ENCODE measurements around the gene SDCBP2. TPM values are rescaled to one million over a fixed set of nuclear protein-coding genes. Genes with fewer than 3 reads are reported as not detected.

Gene SDCBP2
- total RNA-seq, 1 experiment from 2014 or later, result 3.3 TPM

GRCh38 chr20:1345756-1346093, 16.8 kb upstream of the SDCBP2 start:
- no peak for ATAC-seq
- ChIA-PET POLR2A (no interaction called here), CTCF (interaction anchor here (1.1 kb wide), 1 partner anchor 158 kb away, joined by 5 read pairs; no protein-coding TSS in a partner anchor)

More at GRCh38 chr20:1345756-1346093, 16.8 kb upstream of the SDCBP2 start:
- peaks cover 27% of the 10 kb centered on the region for H3K9me3 Mint-ChIP-seq
- no peaks in the 10 kb centered on the region for H3K4me1 Mint-ChIP-seq
- H3K27me3 Mint-ChIP-seq (ENCODE audit: low read depth), result peaks cover 15% of the 10 kb centered on the region
- no peak overlapping the region for H3K27ac Mint-ChIP-seq
- peaks cover 16% of the 10 kb centered on the region for H3K36me3 Mint-ChIP-seq
- no peak for TF ChIP-seq TEAD1 (CRISPR knock-in tag; IDR thresholded peaks at IDR 0.05)
- no peak for TF ChIP-seq PREB (CRISPR knock-in tag; IDR thresholded peaks at IDR 0.05; ENCODE audit: borderline replicate concordance)
- no peak for TF ChIP-seq PRRX2 (CRISPR knock-in tag; IDR thresholded peaks at IDR 0.05)
- TF ChIP-seq ZNF219 (CRISPR knock-in tag; IDR thresholded peaks at IDR 0.05; ENCODE audit: borderline replicate concordance), result no peak
- no peak for TF ChIP-seq ESRRA (CRISPR knock-in tag; IDR thresholded peaks at IDR 0.05; ENCODE audit: borderline replicate concordance)
- no peak for TF ChIP-seq NR3C1 (CRISPR knock-in tag; conservative IDR thresholded peaks at IDR 0.05; ENCODE audit: low read depth)
- no peak for TF ChIP-seq ATF3 (CRISPR knock-in tag; conservative IDR thresholded peaks at IDR 0.05)
- no peak for TF ChIP-seq CREB1 (CRISPR knock-in tag; IDR thresholded peaks at IDR 0.05)
- no peak for TF ChIP-seq TCF7 (CRISPR knock-in tag; IDR thresholded peaks at IDR 0.05; ENCODE audit: low read depth)
- TF ChIP-seq ARID4B (CRISPR knock-in tag; IDR thresholded peaks at IDR 0.05; ENCODE audit: borderline replicate concordance), result no peak
- TF ChIP-seq USF1 (CRISPR knock-in tag; IDR thresholded peaks at IDR 0.05), result no peak
- TF ChIP-seq FOXJ3 (CRISPR knock-in tag; IDR thresholded peaks at IDR 0.05; ENCODE audit: borderline replicate concordance), result no peak
- TF ChIP-seq ATF6 (CRISPR knock-in tag; IDR thresholded peaks at IDR 0.05), result no peak
- no peak for TF ChIP-seq JAZF1 (CRISPR knock-in tag; IDR thresholded peaks at IDR 0.05)
- no peak for TF ChIP-seq ZNF138 (CRISPR knock-in tag; conservative IDR thresholded peaks at IDR 0.05)
- no peak for TF ChIP-seq FOXK1 (CRISPR knock-in tag; IDR thresholded peaks at IDR 0.05)
- TF ChIP-seq ZNF512 (CRISPR knock-in tag; IDR thresholded peaks at IDR 0.05; ENCODE audit: borderline replicate concordance), result no peak
- TF ChIP-seq ELF4 (CRISPR knock-in tag; IDR thresholded peaks at IDR 0.05; ENCODE audit: low read depth), result no peak
- H3K4me3 Mint-ChIP-seq, result no peak overlapping the region
- no peak for DNase-seq (ENCODE audit: low spot score)
